Femur (tissue), 1 donor: ENCODE results near the gene FAM240B.

Experiments
- DNase-seq: peaks from one replicate; pipeline ENCODE4 v3.0.0-alpha.2; 2017

Gene FAM240B

GRCh38 chr9:38662763-38663593, 57.0 kb downstream of the FAM240B start:
- DNase-seq: peak; percentile 36

- DNase-seq: no peak
Observed at GRCh38 chr9:38659538-38659937, 60.4 kb downstream of the FAM240B start.

- DNase-seq: no peak
Observed at GRCh38 chr9:38656896-38657295, 63.0 kb downstream of the FAM240B start.

- DNase-seq: no peak
Observed at GRCh38 chr9:38652486-38652885, 67.4 kb downstream of the FAM240B start.

- no peak for DNase-seq
Observed at GRCh38 chr9:38652044-38652443, 67.9 kb downstream of the FAM240B start.

- no peak for DNase-seq
Observed at GRCh38 chr9:38651400-38652042, 68.4 kb downstream of the FAM240B start.

GRCh38 chr9:38650564-38650963, 69.4 kb downstream of the FAM240B start:
- DNase-seq: no peak

- no peak for DNase-seq
Observed at GRCh38 chr9:38649731-38650363, 70.1 kb downstream of the FAM240B start.

GRCh38 chr9:38644601-38645000, 75.3 kb downstream of the FAM240B start:
- DNase-seq: no peak
